ENCODE results near the gene TSC22D4.

Gene TSC22D4

GRCh38 chr7:100482728-100483089 is 3.7 kb upstream of the TSC22D4 start:
- H3K27me3 ChIP-seq (ENCODE audit: control insufficient read depth in 1 of 2, insufficient read depth in 2 of 2, low read length in 2 of 2), result no peaks in the 10 kb centered on the region
- peak overlapping the region; percentile 10 to 44 for H3K4me3 ChIP-seq (ENCODE audit: low read depth in 1 of 2, low read length in 2 of 2)
- H3K4me1 ChIP-seq (ENCODE audit: insufficient read depth, low read length), result peaks cover 15% of the 10 kb centered on the region
- H3K36me3 ChIP-seq (ENCODE audit: insufficient read depth, low read length), result no peaks in the 10 kb centered on the region
- no peak overlapping the region for H3K9ac ChIP-seq (ENCODE audit: low read length)
- no peak overlapping the region for H3K27ac ChIP-seq (ENCODE audit: low read depth, low read length)
- no peaks in the 10 kb centered on the region for H3K9me3 ChIP-seq (ENCODE audit: low read length)

GRCh38 chr7:100481466-100481865 is 2.5 kb upstream of the TSC22D4 start:
- Histone ChIP-seq H3K27ac (ENCODE audit: low read depth, low read length) (no peak overlapping the region), H3K4me1 (ENCODE audit: insufficient read depth, low read length) (peaks cover 22% of the 10 kb centered on the region), H3K9me3 (ENCODE audit: low read length) (no peaks in the 10 kb centered on the region), H3K27me3 (ENCODE audit: control insufficient read depth in 1 of 2, insufficient read depth in 2 of 2, low read length in 2 of 2) (no peaks in the 10 kb centered on the region), H3K9ac (ENCODE audit: low read length) (no peak overlapping the region), H3K4me3 (ENCODE audit: low read depth in 1 of 2, low read length in 2 of 2) (no peak overlapping the region), H3K36me3 (ENCODE audit: insufficient read depth, low read length) (no peaks in the 10 kb centered on the region)

- no peaks in the 10 kb centered on the region for H3K27me3 ChIP-seq (ENCODE audit: control insufficient read depth in 1 of 2, insufficient read depth in 2 of 2, low read length in 2 of 2)
- no peaks in the 10 kb centered on the region for H3K9me3 ChIP-seq (ENCODE audit: low read length)
- peak overlapping the region; percentile 71 to 82 for H3K4me3 ChIP-seq (ENCODE audit: low read depth in 1 of 2, low read length in 2 of 2)
- peaks cover 19% of the 10 kb centered on the region for H3K36me3 ChIP-seq (ENCODE audit: insufficient read depth, low read length)
- peak overlapping the region; percentile 84 for H3K9ac ChIP-seq (ENCODE audit: low read length)
- H3K4me1 ChIP-seq (ENCODE audit: insufficient read depth, low read length), result peaks cover 49% of the 10 kb centered on the region
- H3K27ac ChIP-seq (ENCODE audit: low read depth, low read length), result peak overlapping the region; percentile 88
These were observed 1.1 kb downstream of the TSC22D4 start for GRCh38 chr7:100477871-100478267.

DNA sequence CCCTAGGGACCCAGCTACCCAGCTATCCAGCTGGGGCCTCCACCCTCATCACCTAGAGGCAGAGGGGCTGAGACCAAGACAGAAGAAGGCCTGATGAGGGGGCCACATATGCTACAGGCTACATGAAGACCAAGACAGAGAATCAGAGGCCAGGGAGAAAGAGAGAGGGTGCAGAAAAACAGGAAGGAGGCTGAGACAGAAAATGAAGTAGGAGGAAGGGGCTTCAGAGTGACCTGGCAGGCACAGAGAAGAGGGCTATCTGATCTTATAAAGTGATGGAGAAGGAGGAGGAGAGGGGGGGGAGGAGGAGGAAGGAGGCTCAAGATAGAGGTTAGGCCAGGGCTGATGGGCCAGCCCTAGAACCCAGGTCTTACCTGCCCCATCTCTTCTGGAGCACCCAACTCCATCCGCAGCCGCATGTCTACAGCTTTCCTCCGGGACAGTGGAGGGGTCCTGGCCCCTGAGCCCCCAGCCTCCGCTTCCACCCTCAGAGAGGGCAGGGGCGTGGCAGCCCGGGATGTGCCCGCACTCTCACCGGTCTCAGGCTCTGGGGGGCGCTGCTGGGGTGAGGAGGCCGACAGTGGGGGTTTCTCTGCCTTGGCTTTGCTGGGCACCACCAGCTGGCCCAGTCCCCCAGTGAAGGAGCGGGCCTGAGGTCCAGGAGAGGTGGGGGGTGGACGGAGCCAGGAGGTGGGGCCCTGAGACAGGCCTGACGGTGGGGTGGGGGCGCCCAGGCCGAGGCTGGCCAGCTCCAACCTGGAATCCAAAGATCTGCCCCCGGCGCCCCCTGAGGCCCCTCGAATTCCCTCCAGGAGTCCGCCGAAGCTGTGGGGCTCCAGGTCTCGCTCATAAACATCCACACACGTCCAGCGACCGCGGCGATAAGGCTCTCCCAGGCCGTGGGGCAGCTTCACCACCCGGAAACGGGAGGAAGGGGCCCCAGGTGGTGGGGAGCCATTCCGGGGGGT is 1.8 kb downstream of the TSC22D4 start:
- Histone ChIP-seq H3K4me1 (ENCODE audit: insufficient read depth, low read length) (peaks cover 47% of the 10 kb centered on the region), H3K4me3 (ENCODE audit: low read depth in 1 of 2, low read length in 2 of 2) (peak overlapping the region; percentile 71 to 82), H3K27ac (ENCODE audit: low read depth, low read length) (peak overlapping the region; percentile 88), H3K36me3 (ENCODE audit: insufficient read depth, low read length) (peaks cover 19% of the 10 kb centered on the region), H3K9ac (ENCODE audit: low read length) (peak overlapping the region; percentile 84), H3K27me3 (ENCODE audit: control insufficient read depth in 1 of 2, insufficient read depth in 2 of 2, low read length in 2 of 2) (no peaks in the 10 kb centered on the region), H3K9me3 (ENCODE audit: low read length) (no peaks in the 10 kb centered on the region)

- peaks cover 47% of the 10 kb centered on the region for H3K4me1 ChIP-seq (ENCODE audit: insufficient read depth, low read length)
- peak overlapping the region; percentile 71 to 82 for H3K4me3 ChIP-seq (ENCODE audit: low read depth in 1 of 2, low read length in 2 of 2)
- H3K27me3 ChIP-seq (ENCODE audit: control insufficient read depth in 1 of 2, insufficient read depth in 2 of 2, low read length in 2 of 2), result no peaks in the 10 kb centered on the region
- H3K9ac ChIP-seq (ENCODE audit: low read length), result peak overlapping the region; percentile 73
- H3K9me3 ChIP-seq (ENCODE audit: low read length), result no peaks in the 10 kb centered on the region
- H3K27ac ChIP-seq (ENCODE audit: low read depth, low read length), result peak overlapping the region; percentile 78
- H3K36me3 ChIP-seq (ENCODE audit: insufficient read depth, low read length), result peaks cover 19% of the 10 kb centered on the region
These were observed 2.8 kb downstream of the TSC22D4 start for GRCh38 chr7:100476101-100476780.

DNA sequence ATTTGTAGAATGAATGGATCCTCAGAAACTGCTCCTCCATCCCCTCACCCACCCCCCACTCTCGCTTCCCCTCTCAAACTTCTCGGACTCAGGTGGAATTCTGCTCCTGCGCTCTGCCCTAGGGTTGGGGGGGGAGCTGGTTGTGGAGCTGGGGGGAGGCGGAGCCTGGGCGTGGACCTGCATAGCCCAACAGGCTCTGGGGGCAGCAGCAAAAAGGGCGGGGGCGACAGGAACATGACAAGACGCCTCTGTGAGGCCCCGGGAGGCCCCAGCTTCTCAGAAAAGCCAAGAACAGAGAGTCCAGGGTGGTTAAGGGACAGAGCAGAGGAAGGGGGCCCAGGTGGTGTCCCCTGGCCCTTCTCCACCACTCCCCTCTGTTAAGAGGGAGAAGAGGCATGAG is 3.5 kb downstream of the TSC22D4 start:
- peak overlapping the region; percentile 78 for H3K27ac ChIP-seq (ENCODE audit: low read depth, low read length)
- H3K4me1 ChIP-seq (ENCODE audit: insufficient read depth, low read length), result peaks cover 47% of the 10 kb centered on the region
- peak overlapping the region in 1 of 2 donors; percentile 82 for H3K4me3 ChIP-seq (ENCODE audit: low read depth in 1 of 2, low read length in 2 of 2)
- H3K27me3 ChIP-seq (ENCODE audit: control insufficient read depth in 1 of 2, insufficient read depth in 2 of 2, low read length in 2 of 2), result no peaks in the 10 kb centered on the region
- H3K36me3 ChIP-seq (ENCODE audit: insufficient read depth, low read length), result peaks cover 19% of the 10 kb centered on the region
- no peaks in the 10 kb centered on the region for H3K9me3 ChIP-seq (ENCODE audit: low read length)
- peak overlapping the region; percentile 73 for H3K9ac ChIP-seq (ENCODE audit: low read length)

DNA sequence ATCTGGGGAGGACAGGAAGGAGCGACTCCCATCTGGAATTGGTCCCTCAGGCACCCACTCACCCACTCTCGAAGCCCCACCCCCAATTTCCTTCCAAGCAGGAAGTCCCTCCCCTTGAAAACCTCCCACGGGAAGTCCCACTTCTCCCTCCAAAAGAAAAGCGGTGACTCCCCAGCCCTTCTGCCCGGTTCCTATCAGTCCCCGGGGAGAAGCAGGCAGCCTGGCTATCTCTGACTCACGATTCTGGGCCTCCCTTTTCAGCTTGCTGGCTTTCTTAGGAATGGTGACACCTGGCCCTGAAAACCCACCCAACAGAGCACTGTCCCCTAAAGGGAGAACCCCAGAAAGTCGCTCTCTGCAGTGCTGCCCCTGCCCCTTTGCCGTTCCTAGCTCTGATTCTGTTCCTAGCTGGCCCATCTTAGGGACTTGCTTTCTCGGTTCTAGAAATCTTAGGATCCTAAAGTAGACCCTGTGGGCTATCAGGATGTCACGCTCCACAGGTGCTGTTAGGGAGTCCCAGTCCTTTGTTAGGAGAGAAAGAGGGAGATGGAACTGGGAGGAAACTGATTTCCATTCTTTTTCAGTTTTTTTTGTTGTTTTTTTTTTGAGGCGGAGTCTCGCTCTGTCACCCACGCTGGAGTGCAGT is 6.0 kb downstream of the TSC22D4 start:
- peaks cover 50% of the 10 kb centered on the region for H3K4me1 ChIP-seq (ENCODE audit: insufficient read depth, low read length)
- H3K9me3 ChIP-seq (ENCODE audit: low read length), result no peaks in the 10 kb centered on the region
- no peaks in the 10 kb centered on the region for H3K27me3 ChIP-seq (ENCODE audit: control insufficient read depth in 1 of 2, insufficient read depth in 2 of 2, low read length in 2 of 2)
- H3K36me3 ChIP-seq (ENCODE audit: insufficient read depth, low read length), result peaks cover 19% of the 10 kb centered on the region
- no peak overlapping the region for H3K27ac ChIP-seq (ENCODE audit: low read depth, low read length)
- H3K4me3 ChIP-seq (ENCODE audit: low read depth in 1 of 2, low read length in 2 of 2), result no peak overlapping the region
- H3K9ac ChIP-seq (ENCODE audit: low read length), result no peak overlapping the region

DNA sequence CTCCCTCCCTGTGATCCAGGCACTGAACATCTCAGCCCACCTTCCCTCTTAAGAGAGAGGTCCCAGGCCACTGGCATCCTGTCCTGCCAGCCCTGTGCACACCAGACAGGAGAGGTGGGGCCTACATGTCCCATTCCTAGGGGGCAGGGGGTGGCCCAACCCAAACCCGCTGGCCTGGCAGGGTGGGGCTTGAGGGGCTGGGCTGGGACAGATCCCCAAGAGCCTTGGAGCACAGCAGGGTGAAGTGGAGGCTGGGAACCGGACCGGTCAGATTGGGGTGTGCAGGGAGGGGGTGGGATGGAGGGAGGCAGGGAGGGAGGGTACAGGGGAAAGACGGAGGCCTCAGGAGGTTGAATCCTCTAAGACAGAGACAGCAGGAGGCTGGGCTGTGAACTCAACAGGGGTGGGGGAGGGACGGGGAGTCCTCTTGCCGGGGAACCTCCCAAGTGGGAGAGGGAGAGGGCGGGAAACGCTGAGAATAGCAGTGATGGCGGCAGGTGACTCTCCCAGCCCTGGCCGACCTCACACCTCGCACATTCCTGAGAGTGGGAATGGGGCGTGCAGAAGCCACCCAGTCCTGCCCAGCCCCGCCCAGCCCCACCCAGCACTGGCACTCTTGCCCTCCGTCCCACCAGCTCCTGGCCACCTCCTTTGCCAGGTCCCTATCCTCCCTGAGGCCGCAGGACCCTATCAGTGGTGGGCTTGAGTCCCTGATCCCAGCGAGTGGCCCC is 6.7 kb downstream of the TSC22D4 start:
- H3K4me3 ChIP-seq (ENCODE audit: low read depth in 1 of 2, low read length in 2 of 2), result no peak overlapping the region
- H3K27ac ChIP-seq (ENCODE audit: low read depth, low read length), result no peak overlapping the region
- H3K36me3 ChIP-seq (ENCODE audit: insufficient read depth, low read length), result peaks cover 19% of the 10 kb centered on the region
- H3K27me3 ChIP-seq (ENCODE audit: control insufficient read depth in 1 of 2, insufficient read depth in 2 of 2, low read length in 2 of 2), result no peaks in the 10 kb centered on the region
- no peak overlapping the region for H3K9ac ChIP-seq (ENCODE audit: low read length)
- peaks cover 53% of the 10 kb centered on the region for H3K4me1 ChIP-seq (ENCODE audit: insufficient read depth, low read length)
- H3K9me3 ChIP-seq (ENCODE audit: low read length), result no peaks in the 10 kb centered on the region

- Histone ChIP-seq H3K9ac (ENCODE audit: low read length) (no peak overlapping the region), H3K4me3 (ENCODE audit: low read depth in 1 of 2, low read length in 2 of 2) (no peak overlapping the region), H3K4me1 (ENCODE audit: insufficient read depth, low read length) (peaks cover 41% of the 10 kb centered on the region), H3K27ac (ENCODE audit: low read depth, low read length) (no peak overlapping the region), H3K36me3 (ENCODE audit: insufficient read depth, low read length) (peaks cover 19% of the 10 kb centered on the region), H3K27me3 (ENCODE audit: control insufficient read depth in 1 of 2, insufficient read depth in 2 of 2, low read length in 2 of 2) (no peaks in the 10 kb centered on the region), H3K9me3 (ENCODE audit: low read length) (no peaks in the 10 kb centered on the region)
These were observed 8.0 kb downstream of the TSC22D4 start for GRCh38 chr7:100471021-100471420.

DNA sequence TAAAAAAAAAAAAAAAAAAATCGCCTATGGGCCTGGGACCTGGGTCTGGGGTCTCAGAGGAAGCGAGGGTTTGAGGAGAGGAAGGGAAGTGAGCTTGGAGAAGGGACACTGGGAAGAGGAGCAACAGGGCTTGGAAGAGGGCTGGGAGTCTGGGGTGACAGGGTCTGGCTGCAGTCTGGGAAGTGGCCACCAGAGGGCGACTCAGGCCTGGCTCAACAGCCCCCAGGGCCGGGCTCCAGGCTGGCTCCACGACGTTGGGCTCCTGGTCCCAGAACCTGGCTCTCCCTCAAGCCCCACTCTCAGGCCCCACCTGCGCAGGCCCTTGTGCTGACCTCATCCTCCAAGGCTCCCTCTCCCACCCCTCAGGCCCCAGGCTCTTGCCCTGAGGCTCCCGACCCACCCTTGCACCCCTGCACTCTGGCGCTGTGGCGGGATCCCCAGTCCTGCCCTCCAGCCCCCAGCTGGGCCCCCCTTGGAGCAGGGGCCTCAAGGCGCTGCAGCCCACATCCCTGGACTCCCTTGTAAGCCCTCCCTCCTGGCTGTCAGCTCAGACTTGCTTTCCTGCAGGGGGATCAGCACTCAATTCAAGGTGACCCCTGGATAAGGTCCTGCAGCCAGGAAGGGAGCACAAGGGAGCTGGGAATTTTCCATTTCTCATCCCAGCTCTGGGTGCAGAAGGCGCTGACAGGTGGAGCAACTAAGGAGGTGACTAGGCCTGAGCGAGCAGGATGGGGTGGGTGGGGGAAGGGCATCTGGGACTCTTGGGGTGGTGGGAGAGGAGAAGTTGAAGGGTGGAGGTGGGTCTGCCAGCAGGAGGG is 9.6 kb downstream of the TSC22D4 start:
- Histone ChIP-seq H3K9ac (ENCODE audit: low read length) (no peak overlapping the region), H3K36me3 (ENCODE audit: insufficient read depth, low read length) (peaks cover 12% of the 10 kb centered on the region), H3K4me1 (ENCODE audit: insufficient read depth, low read length) (peaks cover 33% of the 10 kb centered on the region), H3K27ac (ENCODE audit: low read depth, low read length) (no peak overlapping the region), H3K9me3 (ENCODE audit: low read length) (no peaks in the 10 kb centered on the region), H3K27me3 (ENCODE audit: control insufficient read depth in 1 of 2, insufficient read depth in 2 of 2, low read length in 2 of 2) (no peaks in the 10 kb centered on the region), H3K4me3 (ENCODE audit: low read depth in 1 of 2, low read length in 2 of 2) (no peak overlapping the region)

All from muscle layer of colon (tissue), 2 donors.